ENCODE results near the gene TEC. TPM values are rescaled to one million over a fixed set of nuclear protein-coding genes. Genes with fewer than 3 reads are reported as not detected.

Gene TEC
- total and polyA plus RNA-seq, 2 experiments from 2014 or later = 2.9 to 3.0 TPM

- TF ChIP-seq POLR2AphosphoS5 (IDR thresholded peaks at IDR 0.05; ENCODE audit: low read depth) (no peak), CTCF (conservative IDR thresholded peaks at IDR 0.05; ENCODE audit: low read depth in 2 of 2) (no peak), JUNB (IDR thresholded peaks at IDR 0.05; ENCODE audit: unreplicated experiment) (no peak), EZH2phosphoT487 (IDR thresholded peaks at IDR 0.05; ENCODE audit: unreplicated experiment) (no peak), STAT1 (IDR thresholded peaks at IDR 0.05; ENCODE audit: unreplicated experiment) (no peak), EZH2 (IDR thresholded peaks at IDR 0.05; ENCODE audit: low read depth, unreplicated experiment) (no peak), REST (IDR thresholded peaks at IDR 0.05; ENCODE audit: unreplicated experiment) (no peak), ETS1 (IDR thresholded peaks at IDR 0.05) (no peak)
Measured at GRCh38 chr4:48228949-48229348, 40.7 kb downstream of the TEC start (continued).

GRCh38 chr4:48227662-48228061, 42.0 kb downstream of the TEC start:
- ATAC-seq = no peak
- H3K4me3 Mint-ChIP-seq = no peak overlapping the region
- H3K36me3 Mint-ChIP-seq (ENCODE audit: low read depth) = no peaks in the 10 kb centered on the region
- H3K36me3 ChIP-seq (ENCODE audit: insufficient read depth) = no peaks in the 10 kb centered on the region
- H3K4me3 ChIP-seq = no peak overlapping the region
- H3K27me3 ChIP-seq (ENCODE audit: insufficient read depth) = no peaks in the 10 kb centered on the region
- H2AFZ ChIP-seq = no peak overlapping the region
- no peaks in the 10 kb centered on the region for H4K20me1 ChIP-seq (replicated peaks; ENCODE audit: insufficient read depth)
- peaks cover 4% of the 10 kb centered on the region for H3K27me3 Mint-ChIP-seq (ENCODE audit: insufficient read depth, low read depth, poor library complexity)
- no peak overlapping the region for H3K27ac ChIP-seq (ENCODE audit: low read depth)
- H3K4me2 ChIP-seq = no peak overlapping the region
- no peaks in the 10 kb centered on the region for H3K9me3 Mint-ChIP-seq
- H3K27ac Mint-ChIP-seq = no peak overlapping the region
- no peaks in the 10 kb centered on the region for H3K9me2 ChIP-seq (ENCODE audit: insufficient read depth)
- peaks cover 14% of the 10 kb centered on the region for H3K4me1 Mint-ChIP-seq
- no peaks in the 10 kb centered on the region for H3F3A ChIP-seq (replicated peaks; ENCODE audit: low read depth)
- DNase-seq (ENCODE audit: low spot score) = no peak
- H3K4me1 ChIP-seq (ENCODE audit: insufficient read depth) = peaks cover 8% of the 10 kb centered on the region; the same call in 1 of the 2 replicates
- no peaks in the 10 kb centered on the region for H3K79me2 ChIP-seq (replicated peaks; ENCODE audit: insufficient read depth)
- no peak for TF ChIP-seq REST (IDR thresholded peaks at IDR 0.05; ENCODE audit: unreplicated experiment)
- TF ChIP-seq CTCF (conservative IDR thresholded peaks at IDR 0.05; ENCODE audit: low read depth in 2 of 2) = no peak
- TF ChIP-seq EZH2 (IDR thresholded peaks at IDR 0.05; ENCODE audit: low read depth, unreplicated experiment) = no peak
- TF ChIP-seq ZNF331 (CRISPR knock-in tag; IDR thresholded peaks at IDR 0.05; ENCODE audit: low read depth) = no peak
- TF ChIP-seq JUNB (IDR thresholded peaks at IDR 0.05; ENCODE audit: unreplicated experiment) = no peak
- TF ChIP-seq CREB1 (CRISPR knock-in tag; IDR thresholded peaks at IDR 0.05; ENCODE audit: low read depth) = no peak
- no peak for TF ChIP-seq EZH2phosphoT487 (IDR thresholded peaks at IDR 0.05; ENCODE audit: unreplicated experiment)
